ENCODE results near the gene ERICH4. TPM values are rescaled to one million over a fixed set of nuclear protein-coding genes. Genes with fewer than 3 reads are reported as not detected.
"Not testable (repeated sequence)": the region's sequence is repeated elsewhere in the genome, so short reads cannot be mapped to it uniquely, and the experiment has no call there.

The ERICH4 gene
- total and polyA plus RNA-seq, 8 donors, result not detected

DNA sequence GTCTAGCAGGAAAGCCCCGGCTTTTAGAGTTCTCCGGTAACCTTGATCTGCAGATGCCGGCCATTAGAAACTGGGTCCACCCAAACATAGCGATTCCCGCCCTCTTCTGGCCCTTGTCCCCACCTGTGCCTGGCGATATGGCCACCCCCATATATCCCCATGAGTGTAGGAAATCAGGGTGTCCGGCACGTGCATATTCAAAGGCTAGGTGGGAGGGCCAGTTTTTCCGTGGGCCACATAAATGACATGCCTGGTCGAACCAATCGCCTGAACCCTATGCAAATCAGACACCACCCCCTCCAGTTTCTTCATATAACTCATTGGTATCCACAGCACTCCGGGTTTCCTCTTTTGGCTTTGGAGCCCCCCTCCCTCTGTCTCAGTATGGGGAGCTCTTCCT is 37.4 kb downstream of the ERICH4 start:
- DNase-seq, result no peak
- Histone ChIP-seq H3K4me1 (no peaks in the 10 kb centered on the region), H3K9me3 (no peaks in the 10 kb centered on the region), H3K27ac (peak overlapping the region in 4 of 5 donors; percentile 26 to 57 (median 47)), H3K36me3 (no peaks in the 10 kb centered on the region), H3K27me3 (peaks cover 0 to 57% (median 5%) of the 10 kb centered on the region in 3 donors), H3K4me3 (no peak overlapping the region)
- WGBS, 5 donors, result 75 to 83% (median 78%) methylated on average over 12 of the region's 12 CpGs
- TF ChIP-seq POLR2AphosphoS5 (IDR thresholded peaks at IDR 0.05), result no peak
- TF ChIP-seq, protein P1, sequence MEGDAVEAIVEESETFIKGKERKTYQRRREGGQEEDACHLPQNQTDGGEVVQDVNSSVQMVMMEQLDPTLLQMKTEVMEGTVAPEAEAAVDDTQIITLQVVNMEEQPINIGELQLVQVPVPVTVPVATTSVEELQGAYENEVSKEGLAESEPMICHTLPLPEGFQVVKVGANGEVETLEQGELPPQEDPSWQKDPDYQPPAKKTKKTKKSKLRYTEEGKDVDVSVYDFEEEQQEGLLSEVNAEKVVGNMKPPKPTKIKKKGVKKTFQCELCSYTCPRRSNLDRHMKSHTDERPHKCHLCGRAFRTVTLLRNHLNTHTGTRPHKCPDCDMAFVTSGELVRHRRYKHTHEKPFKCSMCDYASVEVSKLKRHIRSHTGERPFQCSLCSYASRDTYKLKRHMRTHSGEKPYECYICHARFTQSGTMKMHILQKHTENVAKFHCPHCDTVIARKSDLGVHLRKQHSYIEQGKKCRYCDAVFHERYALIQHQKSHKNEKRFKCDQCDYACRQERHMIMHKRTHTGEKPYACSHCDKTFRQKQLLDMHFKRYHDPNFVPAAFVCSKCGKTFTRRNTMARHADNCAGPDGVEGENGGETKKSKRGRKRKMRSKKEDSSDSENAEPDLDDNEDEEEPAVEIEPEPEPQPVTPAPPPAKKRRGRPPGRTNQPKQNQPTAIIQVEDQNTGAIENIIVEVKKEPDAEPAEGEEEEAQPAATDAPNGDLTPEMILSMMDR (IDR thresholded peaks at IDR 0.05), result no peak
- TF ChIP-seq POLR2A (IDR thresholded peaks at IDR 0.05), result no peak
- no peak for TF ChIP-seq EP300 (IDR thresholded peaks at IDR 0.05)
- intact Hi-C loops (cut with DNase I; ENCODE audit: low total_unique reads), result no loop called here

DNA sequence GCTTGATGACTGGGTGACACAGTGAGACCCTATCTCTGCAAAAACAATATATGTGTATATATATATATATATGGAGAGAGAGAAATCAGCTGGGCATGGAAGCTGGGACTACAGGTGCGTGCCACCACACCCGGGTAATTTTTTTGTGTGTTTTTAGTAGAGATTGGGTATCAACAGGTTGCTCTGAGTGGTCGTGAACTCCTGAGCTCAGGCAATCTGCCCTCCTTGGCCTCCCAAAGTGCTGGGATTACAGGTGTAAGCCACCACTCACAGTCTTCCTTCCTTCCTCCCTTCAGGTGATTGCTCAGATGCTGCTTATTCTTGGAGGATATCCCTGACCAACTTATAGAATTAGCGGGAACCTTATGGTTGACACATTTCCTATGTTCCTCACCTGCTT is 41.9 kb downstream of the ERICH4 start:
- Histone ChIP-seq H3K27ac (no peak overlapping the region), H3K4me1 (no peaks in the 10 kb centered on the region), H3K9me3 (peaks cover 0 to 15% (median 11%) of the 10 kb centered on the region in 4 donors), H3K36me3 (no peaks in the 10 kb centered on the region), H3K27me3 (peaks cover 0 to 49% (median 12%) of the 10 kb centered on the region in 3 donors), H3K4me3 (no peak overlapping the region)
- WGBS, 5 donors, result 75 to 84% (median 79%) methylated on average over 4 of the region's 4 CpGs
- no peak for DNase-seq
- intact Hi-C loops (cut with DNase I; ENCODE audit: low total_unique reads), result no loop called here
- TF ChIP-seq, protein P1 (IDR thresholded peaks at IDR 0.05), result no peak
- TF ChIP-seq EP300 (IDR thresholded peaks at IDR 0.05), result no peak
- no peak for TF ChIP-seq POLR2A (IDR thresholded peaks at IDR 0.05)
- TF ChIP-seq POLR2AphosphoS5 (IDR thresholded peaks at IDR 0.05), result no peak

DNA sequence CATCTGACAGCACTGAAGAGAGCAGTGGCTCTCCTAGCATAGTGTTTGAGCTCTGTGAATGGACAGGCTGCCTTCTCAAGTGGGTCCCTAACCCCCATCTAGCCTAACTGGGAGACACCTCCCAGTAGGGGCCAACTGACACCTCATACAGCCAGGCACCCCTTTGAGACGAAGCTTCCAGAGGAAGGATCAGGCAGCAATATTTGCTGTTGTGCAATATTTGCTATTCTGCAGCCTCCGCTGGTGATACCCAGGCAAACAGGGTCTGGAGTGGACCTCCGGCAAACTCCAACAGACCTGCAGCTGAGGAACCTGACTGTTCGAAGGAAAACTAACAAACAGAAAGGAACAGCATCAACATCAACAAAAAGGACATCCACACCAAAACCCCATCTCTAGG is 44.0 kb downstream of the ERICH4 start:
- H3K36me3 ChIP-seq; intact Hi-C loops (cut with DNase I; ENCODE audit: low total_unique reads); H3K4me1 ChIP-seq; DNase-seq; H3K4me3 ChIP-seq; H3K27ac ChIP-seq: not testable (repeated sequence)
- peaks cover 0 to 15% (median 11%) of the 10 kb centered on the region in 4 donors for H3K9me3 ChIP-seq
- WGBS, 5 donors, result 80 to 88% (median 82%) methylated on average over 4 of the region's 4 CpGs
- peaks cover 0 to 37% (median 12%) of the 10 kb centered on the region in 3 donors for H3K27me3 ChIP-seq

DNA sequence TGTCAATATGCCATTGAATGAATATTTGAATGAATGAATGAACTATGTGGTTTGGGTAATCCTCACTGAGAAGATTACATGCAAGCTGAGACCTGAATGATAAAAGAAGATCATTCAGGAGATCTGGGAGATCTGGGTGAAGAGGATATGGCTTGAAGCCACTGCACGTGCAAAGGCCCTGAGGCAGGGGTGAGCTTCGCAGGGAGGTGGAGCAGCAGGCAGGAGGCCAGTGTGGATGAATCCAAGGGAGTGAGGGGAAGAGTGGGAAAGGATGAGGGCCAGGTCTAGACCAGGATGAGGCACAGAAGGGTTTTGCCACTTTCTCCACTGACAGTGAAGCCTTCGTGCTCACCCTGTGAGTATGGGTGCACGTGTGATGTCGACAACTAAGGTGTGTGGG is 49.9 kb downstream of the ERICH4 start:
- no peak overlapping the region for H3K4me3 ChIP-seq
- H3K27me3 ChIP-seq, result peaks cover 0 to 13% (median 0%) of the 10 kb centered on the region in 3 donors
- intact Hi-C loops (cut with DNase I; ENCODE audit: low total_unique reads), result no loop called here
- H3K9me3 ChIP-seq, result peaks cover 0 to 3% (median 0%) of the 10 kb centered on the region in 4 donors
- H3K36me3 ChIP-seq, result no peaks in the 10 kb centered on the region
- TF ChIP-seq, protein P1 (IDR thresholded peaks at IDR 0.05), result no peak
- TF ChIP-seq POLR2AphosphoS5 (IDR thresholded peaks at IDR 0.05) (no peak), EP300 (IDR thresholded peaks at IDR 0.05) (no peak), POLR2A (IDR thresholded peaks at IDR 0.05) (no peak)
- WGBS, 5 donors, result 91 to 97% (median 95%) methylated on average over 5 of the region's 5 CpGs
- H3K4me1 ChIP-seq, result no peaks in the 10 kb centered on the region
- no peak for DNase-seq
- H3K27ac ChIP-seq, result no peak overlapping the region

Small RNA genes within 50 kb of the gene (small RNA-seq; reads per million reads assigned to genes)
- gene RF00017, result 0 reads per million in 4 donors

Other genes with a start within 250 kb of the ERICH4 start
- gene CYP2S1, start 249.9 kb upstream of the ERICH4 start, total RNA-seq, result 10 to 100 TPM; 13.4 to 85.3 (median 39.7) TPM
- 10 to 100 TPM in 2 of 3 donors, 1 to 10 TPM in 1; 7.9 to 19.9 (median 15.5) TPM for gene CYP2S1, start 249.9 kb upstream of the ERICH4 start, polyA plus RNA-seq
- 10 to 100 TPM; 14.8 to 48.7 (median 38.9) TPM for gene AXL, start 223.9 kb upstream of the ERICH4 start, total RNA-seq
- 1 to 10 TPM; 6.1 to 8.4 (median 7.0) TPM for gene AXL, start 223.9 kb upstream of the ERICH4 start, polyA plus RNA-seq
- 100 to 1,000 TPM in 3 of 5 donors, 10 to 100 TPM in 2; 47.8 to 319 (median 104) TPM for gene HNRNPUL1, start 178.8 kb upstream of the ERICH4 start, total RNA-seq
- 10 to 100 TPM; 64.2 to 89.0 (median 84.0) TPM for gene HNRNPUL1, start 178.8 kb upstream of the ERICH4 start, polyA plus RNA-seq
- gene CCDC97, start 133.0 kb upstream of the ERICH4 start, total RNA-seq, result 10 to 100 TPM in 3 of 5 donors, 1 to 10 TPM in 2; 2.2 to 62.6 (median 19.7) TPM
- gene CCDC97, start 133.0 kb upstream of the ERICH4 start, polyA plus RNA-seq, result 10 to 100 TPM in 2 of 3 donors, 1 to 10 TPM in 1; 9.8 to 13.7 (median 13.0) TPM
- 10 to 100 TPM in 3 of 5 donors, 1 to 10 TPM in 2; 1.3 to 54.3 (median 13.6) TPM for gene TGFB1, start 89.2 kb upstream of the ERICH4 start, total RNA-seq
- 10 to 100 TPM; 10.2 to 15.6 (median 15.4) TPM for gene TGFB1, start 89.2 kb upstream of the ERICH4 start, polyA plus RNA-seq
- 10 to 100 TPM in 1 of 5 donors, 1 to 10 TPM in 2, under 1 TPM in 1, not detected in 1; 0.58 to 20.3 (median 5.3) TPM for gene B9D2, start 79.0 kb upstream of the ERICH4 start, total RNA-seq
- 10 to 100 TPM in 2 of 3 donors, 1 to 10 TPM in 1; 9.2 to 17.4 (median 10.7) TPM for gene B9D2, start 79.0 kb upstream of the ERICH4 start, polyA plus RNA-seq
- gene TMEM91, start 66.6 kb upstream of the ERICH4 start, total RNA-seq, result 10 to 100 TPM in 2 of 5 donors, 1 to 10 TPM in 3; 2.3 to 76.3 (median 8.2) TPM
- 10 to 100 TPM; 14.8 to 33.9 (median 22.4) TPM for gene TMEM91, start 66.6 kb upstream of the ERICH4 start, polyA plus RNA-seq
- gene EXOSC5, start 45.8 kb upstream of the ERICH4 start, total RNA-seq, result 100 to 1,000 TPM in 1 of 5 donors, 10 to 100 TPM in 3, 1 to 10 TPM in 1; 4.8 to 131 (median 18.7) TPM
- 10 to 100 TPM; 21.8 to 48.0 (median 26.0) TPM for gene EXOSC5, start 45.8 kb upstream of the ERICH4 start, polyA plus RNA-seq
- gene BCKDHA, start 45.3 kb upstream of the ERICH4 start, total RNA-seq, result 10 to 100 TPM in 4 of 5 donors, 1 to 10 TPM in 1; 1.8 to 55.4 (median 23.0) TPM
- 10 to 100 TPM; 48.7 to 80.6 (median 50.9) TPM for gene BCKDHA, start 45.3 kb upstream of the ERICH4 start, polyA plus RNA-seq
- 100 to 1,000 TPM in 1 of 5 donors, 1 to 10 TPM in 1, under 1 TPM in 1, not detected in 2; 0.92 to 158 (median 1.7) TPM for gene B3GNT8, start 15.8 kb upstream of the ERICH4 start, total RNA-seq
- 1 to 10 TPM; 4.6 to 9.9 (median 6.1) TPM for gene B3GNT8, start 15.8 kb upstream of the ERICH4 start, polyA plus RNA-seq
- gene DMAC2, start 3.2 kb upstream of the ERICH4 start, total RNA-seq, result 10 to 100 TPM in 4 of 5 donors, 1 to 10 TPM in 1; 8.2 to 50.0 (median 36.4) TPM
- gene DMAC2, start 3.2 kb upstream of the ERICH4 start, polyA plus RNA-seq, result 10 to 100 TPM; 44.1 to 50.9 (median 48.1) TPM
- gene CEACAM21, start 133.0 kb downstream of the ERICH4 start, total RNA-seq, result 1 to 10 TPM in 1 of 5 donors, not detected in 4; 2.0 TPM
- gene CEACAM21, start 133.0 kb downstream of the ERICH4 start, polyA plus RNA-seq, result 1 to 10 TPM in 1 of 3 donors, under 1 TPM in 1, not detected in 1; 0.63 to 6.1 TPM
- 1 to 10 TPM in 2 of 5 donors, not detected in 3; 1.8 to 8.3 TPM for gene CEACAM4, start 183.9 kb downstream of the ERICH4 start, total RNA-seq
- under 1 TPM in 2 of 3 donors, not detected in 1; 0.63 to 0.92 TPM for gene CEACAM4, start 183.9 kb downstream of the ERICH4 start, polyA plus RNA-seq
- 1 to 10 TPM in 1 of 5 donors, not detected in 4; 1.3 TPM for gene CEACAM7, start 245.1 kb downstream of the ERICH4 start, total RNA-seq
- 1 to 10 TPM in 1 of 3 donors, not detected in 2; 6.2 TPM for gene CEACAM7, start 245.1 kb downstream of the ERICH4 start, polyA plus RNA-seq